A549 (cell line): ENCODE data around the gene KRTAP9-1. TPM values are rescaled to one million over a fixed set of nuclear protein-coding genes. Genes with fewer than 3 reads are reported as not detected.

Source experiments
- ATAC-seq, 2 experiments: fragments of 200-7000 bp in 1 of 2; fragments of >200 bp in 1 of 2; cut with Nextera tagmentation in 1 of 2; cut with Tn5 transposase in 1 of 2; 3 replicates each; pipeline versions ENCODE4 v1.8.0 to v1.9.1; 2018 to 2020; ENCODE audit warnings: mild to moderate bottlenecking in 1 of 2, moderate library complexity in 1 of 2
- CTCF ChIA-PET: fragments of 300-600 bp; sonication (Branson Sonifier 250); formaldehyde crosslinking; extraction: SDS; loops from one replicate; lab custom pipeline; 2021; ENCODE audit warnings: antibody characterized with exemption, inconsistent platforms; lab: Yijun Ruan, JAX
- POLR2A ChIA-PET: fragments of 350-600 bp; formaldehyde crosslinking; extraction: SDS; loops from one replicate; lab custom pipeline; 2021; ENCODE audit warnings: antibody characterized with exemption, inconsistent platforms; lab: Yijun Ruan, JAX
- DNase-seq, 2 experiments: peaks; one replicate each; pipeline versions ENCODE4 v3.0.0 to v3.0.0-alpha.2; 2011 to 2016; ENCODE audit warnings: low read depth in 1 of 2, low spot score in 1 of 2
- FAIRE-seq: peaks from 2 replicates; lab custom pipeline; 2011; peaks lifted over from hg19 to GRCh38; lab: Jason Lieb, UNC
- H3K27ac ChIP-seq, 2 experiments: fragments of >200 bp; sonication (Bioruptor Twin); formaldehyde crosslinking; 3 replicates each; pipeline ENCODE4 v1.5.1; 2016 to 2017
- H3K4me1 ChIP-seq: fragments of >200 bp; sonication (Bioruptor Twin); formaldehyde crosslinking; 3 replicates; pipeline ENCODE4 v1.6.1; 2016
- H3K4me2 ChIP-seq: fragments of >200 bp; sonication (Bioruptor Twin); formaldehyde crosslinking; 3 replicates; pipeline ENCODE4 v1.6.1; 2016
- H3K4me3 ChIP-seq: fragments of >200 bp; sonication (Bioruptor Twin); formaldehyde crosslinking; 3 replicates; pipeline ENCODE4 v1.5.1; 2016
- H3K9me3 ChIP-seq: fragments of >200 bp; sonication (Bioruptor Twin); formaldehyde crosslinking; 3 replicates; pipeline ENCODE4 v1.6.1; 2016
- ATOH8 ChIP-seq: fragments of 250-450 bp; sonication (Bioruptor Pico); IDR thresholded peaks from 2 replicates; pipeline ENCODE4 v1.5.0; 2020; ENCODE audit warnings: low read depth, mild to moderate bottlenecking, moderate library complexity
- CEBPB ChIP-seq, 2 experiments: fragments of >200 bp in 1 of 2; sonication (Bioruptor Twin) in 1 of 2; formaldehyde crosslinking in 1 of 2; IDR thresholded peaks; 2 replicates each; pipeline ENCODE4 v1.6.1; 2012 to 2016
- CHD4 ChIP-seq: fragments of 200-600 bp; sonication (generic); IDR thresholded peaks from 2 replicates; pipeline ENCODE4 v1.6.1; 2016; ENCODE audit warnings: antibody characterized with exemption, mild to moderate bottlenecking, borderline replicate concordance
- EHF ChIP-seq: fragments of 250-450 bp; sonication (Bioruptor Pico); IDR thresholded peaks from 2 replicates; pipeline ENCODE4 v1.5.0; 2020; ENCODE audit warnings: mild to moderate bottlenecking
- EHMT2 ChIP-seq: fragments of 200-600 bp; sonication (generic); IDR thresholded peaks from 2 replicates; pipeline ENCODE4 v1.6.1; 2016; ENCODE audit warnings: antibody characterized with exemption, low read depth, mild to moderate bottlenecking, moderate library complexity
- ESRRA ChIP-seq: fragments of 150-350 bp; IDR thresholded peaks from 2 replicates; pipeline ENCODE4 v1.6.1; 2014; ENCODE audit warnings: mild to moderate bottlenecking, low read length, borderline replicate concordance
- FOXS1 ChIP-seq: fragments of 250-450 bp; sonication (Bioruptor Pico); IDR thresholded peaks from 2 replicates; pipeline ENCODE4 v1.5.0; 2020; ENCODE audit warnings: mild to moderate bottlenecking, moderate library complexity
- HES2 ChIP-seq: fragments of >200 bp; sonication (Bioruptor Twin); formaldehyde crosslinking; IDR thresholded peaks from 2 replicates; pipeline ENCODE4 v1.6.1; 2016
- HEYL ChIP-seq: fragments of 250-450 bp; sonication (Bioruptor Pico); IDR thresholded peaks from 2 replicates; pipeline ENCODE4 v1.8.0; 2021; ENCODE audit warnings: mild to moderate bottlenecking, moderate library complexity
- JUN ChIP-seq, 2 experiments: fragments of >200 bp; sonication (Bioruptor Twin); formaldehyde crosslinking; IDR thresholded peaks; 2 replicates in 1 of 2; 3 replicates in 1 of 2; pipeline ENCODE4 v1.6.1; 2016 to 2017
- MAFK ChIP-seq: fragments of 450-650 bp; IDR thresholded peaks from 2 replicates; pipeline ENCODE4 v1.6.1; 2014; ENCODE audit not compliant: partially characterized antibody
- NPAS2 ChIP-seq: fragments of 250-450 bp; sonication (Bioruptor Pico); IDR thresholded peaks from 2 replicates; pipeline ENCODE4 v1.8.0; 2022; ENCODE audit warnings: mild to moderate bottlenecking, moderate library complexity, borderline replicate concordance
- NR3C1 ChIP-seq: fragments of >200 bp; sonication (Bioruptor Twin); formaldehyde crosslinking; IDR thresholded peaks from 3 replicates; pipeline ENCODE4 v1.6.1; 2017
- PBX3 ChIP-seq: IDR thresholded peaks from 2 replicates; pipeline ENCODE4 v1.6.1; 2012
- RAD21 ChIP-seq, 2 experiments: fragments of >200 bp in 1 of 2; sonication (Bioruptor Twin) in 1 of 2; formaldehyde crosslinking in 1 of 2; IDR thresholded peaks in 1 of 2; conservative IDR thresholded peaks in 1 of 2; 2 replicates in 1 of 2; 3 replicates in 1 of 2; pipeline ENCODE4 v1.6.1; 2012 to 2018; ENCODE audit warnings: inconsistent platforms in 1 of 2
- RFX5 ChIP-seq: fragments of 450-650 bp; IDR thresholded peaks from 2 replicates; pipeline ENCODE4 v1.7.1; 2014; ENCODE audit warnings: antibody characterized with exemption, mild to moderate bottlenecking, moderate library complexity
- TFCP2L1 ChIP-seq: fragments of 250-450 bp; sonication (Bioruptor Pico); IDR thresholded peaks from 2 replicates; pipeline ENCODE4 v1.5.0; 2021; ENCODE audit warnings: mild to moderate bottlenecking
- ZFP36 ChIP-seq: fragments of 450-650 bp; IDR thresholded peaks from 2 replicates; pipeline ENCODE4 v1.6.1; 2014; ENCODE audit warnings: borderline replicate concordance; ENCODE audit not compliant: partially characterized antibody
- WGBS: methylation state at CpG from one replicate; pipeline ENCODE4 v1.1.6; 2017; ENCODE audit errors: missing lambda C conversion rate; 5-methylcytosine and 5-hydroxymethylcytosine counted together
- polyA plus RNA-seq, 4 experiments: library from polyadenylated mRNA; depleted of rRNA in 3 of 4; stranded (reverse); fragments of >200 nt; fragmentation: RNase III in 1 of 4; extraction: RNeasy Plus Mini Kit Qiagen cat#74134 plus additional on column Dnase treatment in 1 of 4; gene quantifications; 2 replicates in 3 of 4; 3 replicates in 1 of 4; pipeline ENCODE4 v1.2.3, GENCODE V29; 2011 to 2017

Gene KRTAP9-1
- polyA plus RNA-seq, 2 of the 4 experiments (the other 2 are of a cell fraction): not detected

- WGBS: 72% methylated on average over 8 of the region's 9 CpGs
- Histone ChIP-seq H3K4me2 (no peak within 1 kb of the TSS), H3K9me3 (no peaks in the 10 kb centered on the region), H3K27ac (no peak within 1 kb of the TSS), H3K4me3 (no peak within 1 kb of the TSS), H3K4me1 (no peaks in the 10 kb centered on the region)
- CTCF ChIA-PET: interaction anchor here (0.6 to 1.5 kb wide), 3 partner anchors 11 to 327 kb away, joined by 3 read pairs; no protein-coding TSS in a partner anchor
- DNase-seq: no peak
- TF ChIP-seq EHMT2 (no peak), MAFK (no peak), ZFP36 (no peak)
- no peak for FAIRE-seq
- POLR2A ChIA-PET: no interaction called here
- no peak for ATAC-seq
Observed at GRCh38 chr17:41184480-41184961, 5.2 kb upstream of the KRTAP9-1 start, which contains the start of gene KRTAP4-1. Gene KRTAP4-1 (minus strand): TSS chr17:41184911. CDS start chr17:41184854, 57 bp downstream.

- peak; percentile 78 for FAIRE-seq
- ATAC-seq: no peak
- no peaks in the 10 kb centered on the region for H3K4me1 ChIP-seq
- H3K9me3 ChIP-seq: no peaks in the 10 kb centered on the region
- CTCF ChIA-PET: interaction anchor here (0.6 to 1.2 kb wide), 2 partner anchors 10 to 328 kb away, joined by 3 read pairs; no protein-coding TSS in a partner anchor
- WGBS: 2% methylated on average over 1 of the region's 1 CpG
- no peak overlapping the region for H3K27ac ChIP-seq
- TF ChIP-seq HEYL (CRISPR knock-in tag) (no peak), ATOH8 (CRISPR knock-in tag) (no peak), FOXS1 (CRISPR knock-in tag) (no peak), JUN (IDR thresholded peaks at IDR 0.05) (no peak), EHF (CRISPR knock-in tag) (no peak)
- POLR2A ChIA-PET: no interaction called here
- DNase-seq: no peak
- H3K4me3 ChIP-seq: no peak overlapping the region
- H3K4me2 ChIP-seq: no peak overlapping the region
Observed at GRCh38 chr17:41185001-41185400, 4.7 kb upstream of the KRTAP9-1 start.

GRCh38 chr17:41186872-41187271 is 2.8 kb upstream of the KRTAP9-1 start:
- ATAC-seq (no peak), DNase-seq (no peak), FAIRE-seq (no peak)
- Histone ChIP-seq H3K4me3 (no peak overlapping the region), H3K4me1 (no peaks in the 10 kb centered on the region), H3K9me3 (no peaks in the 10 kb centered on the region), H3K27ac (no peak overlapping the region), H3K4me2 (no peak overlapping the region)
- 87% methylated on average over 2 of the region's 2 CpGs for WGBS
- CTCF ChIA-PET: interaction anchor here (1.1 kb wide), 1 partner anchor 462 kb away, joined by 3 read pairs; no protein-coding TSS in a partner anchor
- POLR2A ChIA-PET: no interaction called here
- TF ChIP-seq CEBPB (IDR thresholded peaks at IDR 0.05): no peak
- TF ChIP-seq NR3C1: no peak
- no peak for TF ChIP-seq PBX3
- TF ChIP-seq HES2: no peak
- no peak for TF ChIP-seq TFCP2L1 (CRISPR knock-in tag)
- no peak for TF ChIP-seq CHD4
- no peak for TF ChIP-seq ESRRA
- no peak for TF ChIP-seq RFX5

GRCh38 chr17:41190328-41190727 is 641 bp downstream of the KRTAP9-1 start:
- H3K4me2 ChIP-seq: no peak overlapping the region
- H3K9me3 ChIP-seq: no peaks in the 10 kb centered on the region
- H3K4me1 ChIP-seq: no peaks in the 10 kb centered on the region
- H3K4me3 ChIP-seq: no peak overlapping the region
- no peak for TF ChIP-seq NPAS2 (CRISPR knock-in tag)
- no peak for TF ChIP-seq RAD21 (conservative IDR thresholded peaks at IDR 0.05 in 1 of 2, IDR thresholded peaks at IDR 0.05 in 1 of 2)
- no peak overlapping the region for H3K27ac ChIP-seq
- DNase-seq (no peak), ATAC-seq (no peak; a peak in 1 of 6 replicates), FAIRE-seq (no peak)
- WGBS: 77% methylated on average over 2 of the region's 3 CpGs
- CTCF ChIA-PET: no interaction called here
- POLR2A ChIA-PET: no interaction called here
